ENCODE data around the gene TNIP1.

GRCh38 chr5:151058301-151058700 lies 22.5 kb downstream of the TNIP1 start:
- TF ChIP-seq CTCF (IDR thresholded peaks at IDR 0.05) (no peak), EP300 (IDR thresholded peaks at IDR 0.05) (no peak)

Measured in stomach (tissue), 4 donors.